ENCODE results near the gene SEMA3C. TPM values are rescaled to one million over a fixed set of nuclear protein-coding genes. Genes with fewer than 3 reads are reported as not detected.

Gene SEMA3C
- total and polyA plus RNA-seq, 2 experiments from 2014 or later: 34.8 to 134 TPM

DNA sequence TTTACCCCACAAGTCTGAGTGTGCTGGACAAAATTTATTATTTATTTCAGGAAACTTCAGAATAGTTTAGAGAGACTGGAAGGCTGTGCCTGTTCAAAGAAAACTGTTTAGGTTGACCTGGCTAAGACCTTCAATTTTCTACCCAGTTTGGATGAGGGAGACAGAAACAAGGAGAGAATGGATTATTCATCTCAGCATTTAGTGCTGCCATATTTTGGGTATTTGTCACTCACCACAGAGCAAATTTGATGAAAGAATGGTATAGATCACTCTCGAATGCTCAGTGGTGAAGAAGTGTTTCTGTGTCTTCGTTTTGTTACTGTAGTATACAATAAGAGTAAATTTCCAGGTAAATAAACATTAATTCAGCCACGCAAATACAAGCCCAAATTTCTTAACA, 71.8 kb downstream of the SEMA3C start:
- Histone ChIP-seq H3K79me2 (peaks cover 27% of the 10 kb centered on the region), H4K20me1 (ENCODE audit: insufficient read depth, poor library complexity, severe bottlenecking) (no peaks in the 10 kb centered on the region), H3K4me1 (ENCODE audit: insufficient read depth) (peaks cover 15% of the 10 kb centered on the region), H3K4me3 (no peak overlapping the region), H3K27me3 (no peaks in the 10 kb centered on the region), H3K27ac (no peak overlapping the region), H3K9me2 (replicated peaks; ENCODE audit: insufficient read depth) (no peaks in the 10 kb centered on the region), H2AFZ (no peak overlapping the region), H3K9me3 (ENCODE audit: low read depth) (no peaks in the 10 kb centered on the region), H3K36me3 (replicated peaks; ENCODE audit: insufficient read depth, low read depth) (no peaks in the 10 kb centered on the region), H3K4me2 (no peak overlapping the region)
- no peak for DNase-seq (ENCODE audit: low spot score)
- WGBS (ENCODE audit: low lambda C conversion rate, missing lambda C conversion rate): 99% methylated on average over 3 of the region's 3 CpGs
- TF ChIP-seq, protein P1, sequence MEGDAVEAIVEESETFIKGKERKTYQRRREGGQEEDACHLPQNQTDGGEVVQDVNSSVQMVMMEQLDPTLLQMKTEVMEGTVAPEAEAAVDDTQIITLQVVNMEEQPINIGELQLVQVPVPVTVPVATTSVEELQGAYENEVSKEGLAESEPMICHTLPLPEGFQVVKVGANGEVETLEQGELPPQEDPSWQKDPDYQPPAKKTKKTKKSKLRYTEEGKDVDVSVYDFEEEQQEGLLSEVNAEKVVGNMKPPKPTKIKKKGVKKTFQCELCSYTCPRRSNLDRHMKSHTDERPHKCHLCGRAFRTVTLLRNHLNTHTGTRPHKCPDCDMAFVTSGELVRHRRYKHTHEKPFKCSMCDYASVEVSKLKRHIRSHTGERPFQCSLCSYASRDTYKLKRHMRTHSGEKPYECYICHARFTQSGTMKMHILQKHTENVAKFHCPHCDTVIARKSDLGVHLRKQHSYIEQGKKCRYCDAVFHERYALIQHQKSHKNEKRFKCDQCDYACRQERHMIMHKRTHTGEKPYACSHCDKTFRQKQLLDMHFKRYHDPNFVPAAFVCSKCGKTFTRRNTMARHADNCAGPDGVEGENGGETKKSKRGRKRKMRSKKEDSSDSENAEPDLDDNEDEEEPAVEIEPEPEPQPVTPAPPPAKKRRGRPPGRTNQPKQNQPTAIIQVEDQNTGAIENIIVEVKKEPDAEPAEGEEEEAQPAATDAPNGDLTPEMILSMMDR (IDR thresholded peaks at IDR 0.05; ENCODE audit: poor library complexity): no peak
- TF ChIP-seq EZH2 (IDR thresholded peaks at IDR 0.05; ENCODE audit: borderline replicate concordance) (no peak), EZH2phosphoT487 (IDR thresholded peaks at IDR 0.05; ENCODE audit: low read depth, severe bottlenecking, unreplicated experiment) (no peak)

DNA sequence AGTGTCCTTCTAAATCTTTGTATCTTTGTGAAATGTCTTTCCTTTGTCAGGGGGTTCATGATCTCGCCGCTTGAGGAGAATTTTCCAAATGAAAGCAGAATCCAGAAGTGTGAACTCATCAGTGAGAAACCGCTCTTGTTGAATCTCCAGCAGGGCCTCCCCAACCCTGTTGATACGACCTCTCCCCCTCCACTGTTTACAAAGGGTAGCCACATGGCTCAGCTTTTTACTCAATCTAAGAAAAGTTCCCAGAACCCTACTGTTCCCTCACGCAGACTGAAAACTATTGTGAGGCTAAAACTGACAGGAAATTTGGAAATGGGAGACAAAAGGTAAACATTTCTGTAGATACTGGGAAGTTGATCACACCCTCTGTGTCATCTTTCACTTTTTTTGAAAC, 73.9 kb downstream of the SEMA3C start:
- H3K27ac ChIP-seq: no peak overlapping the region
- TF ChIP-seq EZH2 (IDR thresholded peaks at IDR 0.05; ENCODE audit: borderline replicate concordance) (no peak), EZH2phosphoT487 (IDR thresholded peaks at IDR 0.05; ENCODE audit: low read depth, severe bottlenecking, unreplicated experiment) (no peak)
- TF ChIP-seq, protein P1 (IDR thresholded peaks at IDR 0.05; ENCODE audit: poor library complexity): no peak
- no peak overlapping the region for H3K4me2 ChIP-seq
- peaks cover 25% of the 10 kb centered on the region for H3K79me2 ChIP-seq
- no peaks in the 10 kb centered on the region for H3K27me3 ChIP-seq
- no peaks in the 10 kb centered on the region for H3K36me3 ChIP-seq (replicated peaks; ENCODE audit: insufficient read depth, low read depth)
- H4K20me1 ChIP-seq (ENCODE audit: insufficient read depth, poor library complexity, severe bottlenecking): no peaks in the 10 kb centered on the region
- no peak overlapping the region for H2AFZ ChIP-seq
- no peaks in the 10 kb centered on the region for H3K9me3 ChIP-seq (ENCODE audit: low read depth)
- H3K4me1 ChIP-seq (ENCODE audit: insufficient read depth): peaks cover 31% of the 10 kb centered on the region
- H3K9me2 ChIP-seq (replicated peaks; ENCODE audit: insufficient read depth): no peaks in the 10 kb centered on the region
- no peak for DNase-seq (ENCODE audit: low spot score)
- H3K4me3 ChIP-seq: no peak overlapping the region
- WGBS (ENCODE audit: low lambda C conversion rate, missing lambda C conversion rate): 81% methylated on average over 5 of the region's 5 CpGs

DNA sequence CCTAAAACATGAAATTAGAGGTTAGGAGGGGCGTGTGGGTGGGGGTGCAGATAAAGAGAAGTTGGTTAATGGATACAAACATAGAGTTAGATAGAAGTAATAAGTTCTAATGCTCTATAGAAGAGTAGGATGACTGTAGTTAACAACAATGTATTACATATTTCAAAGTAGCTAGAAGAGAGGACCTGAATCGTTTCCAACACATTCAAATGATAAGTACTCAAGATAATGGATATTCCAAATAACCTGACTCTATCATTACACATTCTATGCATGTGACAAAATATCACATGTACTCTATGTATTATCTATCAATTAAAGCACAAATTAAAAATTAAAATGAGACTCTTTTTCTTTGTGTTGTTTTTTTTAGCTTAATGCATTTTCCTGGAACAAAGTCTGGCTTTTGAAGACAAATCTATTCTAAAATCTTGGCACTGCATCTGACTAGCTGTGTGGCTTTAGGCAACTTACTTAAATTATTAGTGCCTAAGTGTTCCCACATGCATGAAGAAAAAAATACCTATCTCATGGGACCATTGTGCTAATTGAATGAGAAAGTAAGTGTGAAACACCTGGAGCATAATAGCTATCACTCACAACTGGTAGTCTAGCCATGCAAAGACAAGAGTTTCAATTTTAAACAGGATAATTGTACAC, 75.7 kb downstream of the SEMA3C start:
- peak overlapping the region; percentile 1 for H3K4me2 ChIP-seq
- H3K9me3 ChIP-seq (ENCODE audit: low read depth): no peaks in the 10 kb centered on the region
- no peak overlapping the region for H3K4me3 ChIP-seq
- H4K20me1 ChIP-seq (ENCODE audit: insufficient read depth, poor library complexity, severe bottlenecking): no peaks in the 10 kb centered on the region
- H3K27me3 ChIP-seq: no peaks in the 10 kb centered on the region
- H3K9me2 ChIP-seq (replicated peaks; ENCODE audit: insufficient read depth): no peaks in the 10 kb centered on the region
- DNase-seq (ENCODE audit: low spot score): no peak
- no peak for TF ChIP-seq EZH2 (IDR thresholded peaks at IDR 0.05; ENCODE audit: borderline replicate concordance)
- TF ChIP-seq, protein P1 (IDR thresholded peaks at IDR 0.05; ENCODE audit: poor library complexity): no peak
- TF ChIP-seq EZH2phosphoT487 (IDR thresholded peaks at IDR 0.05; ENCODE audit: low read depth, severe bottlenecking, unreplicated experiment): no peak
- no peak overlapping the region for H2AFZ ChIP-seq
- peaks cover 31% of the 10 kb centered on the region for H3K79me2 ChIP-seq
- 69% methylated on average over 2 of the region's 2 CpGs for WGBS (ENCODE audit: low lambda C conversion rate, missing lambda C conversion rate)
- H3K27ac ChIP-seq: peak overlapping the region; percentile 18
- peaks cover 35% of the 10 kb centered on the region for H3K4me1 ChIP-seq (ENCODE audit: insufficient read depth)
- H3K36me3 ChIP-seq (replicated peaks; ENCODE audit: insufficient read depth, low read depth): no peaks in the 10 kb centered on the region
